ENCODE measurements around the gene EIPR1. TPM values are rescaled to one million over a fixed set of nuclear protein-coding genes. Genes with fewer than 3 reads are reported as not detected.

Gene EIPR1
- total and polyA plus RNA-seq, 9 donors, result 6.6 to 16.6 (median 8.9) TPM

DNA sequence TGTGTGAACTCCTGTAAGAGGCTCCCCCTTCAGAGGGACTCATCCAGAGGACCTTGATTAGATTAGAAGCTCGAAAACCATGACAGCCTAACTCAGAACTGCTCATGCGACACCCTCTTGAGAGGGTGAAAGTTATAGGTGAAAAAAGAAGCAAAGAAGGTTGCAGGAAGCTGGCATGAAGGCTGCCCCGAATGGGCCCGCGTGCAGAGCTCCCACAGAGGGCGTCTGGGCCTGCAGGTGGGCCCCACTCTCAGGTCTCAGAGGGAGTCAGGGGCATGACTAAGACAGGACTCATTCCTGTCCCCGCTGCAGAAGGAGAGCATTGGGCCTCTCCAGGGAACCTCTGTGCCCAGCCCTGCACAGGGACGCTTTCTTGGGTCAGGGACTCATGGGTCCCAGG is 235.4 kb downstream of the EIPR1 start:
- Histone ChIP-seq H3K4me1 (ENCODE audit: insufficient read depth) (no peaks in the 10 kb centered on the region), H3K27me3 (no peaks in the 10 kb centered on the region), H3K36me3 (no peaks in the 10 kb centered on the region), H3K27ac (no peak overlapping the region), H3K9me3 (no peaks in the 10 kb centered on the region), H3K4me3 (no peak overlapping the region)
- WGBS, 3 donors, result 89 to 94% (median 90%) methylated on average over 8 of the region's 8 CpGs
- intact Hi-C loops (cut with DNase I), result no loop called here
- DNase-seq, result no peak
- TF ChIP-seq, protein P1, sequence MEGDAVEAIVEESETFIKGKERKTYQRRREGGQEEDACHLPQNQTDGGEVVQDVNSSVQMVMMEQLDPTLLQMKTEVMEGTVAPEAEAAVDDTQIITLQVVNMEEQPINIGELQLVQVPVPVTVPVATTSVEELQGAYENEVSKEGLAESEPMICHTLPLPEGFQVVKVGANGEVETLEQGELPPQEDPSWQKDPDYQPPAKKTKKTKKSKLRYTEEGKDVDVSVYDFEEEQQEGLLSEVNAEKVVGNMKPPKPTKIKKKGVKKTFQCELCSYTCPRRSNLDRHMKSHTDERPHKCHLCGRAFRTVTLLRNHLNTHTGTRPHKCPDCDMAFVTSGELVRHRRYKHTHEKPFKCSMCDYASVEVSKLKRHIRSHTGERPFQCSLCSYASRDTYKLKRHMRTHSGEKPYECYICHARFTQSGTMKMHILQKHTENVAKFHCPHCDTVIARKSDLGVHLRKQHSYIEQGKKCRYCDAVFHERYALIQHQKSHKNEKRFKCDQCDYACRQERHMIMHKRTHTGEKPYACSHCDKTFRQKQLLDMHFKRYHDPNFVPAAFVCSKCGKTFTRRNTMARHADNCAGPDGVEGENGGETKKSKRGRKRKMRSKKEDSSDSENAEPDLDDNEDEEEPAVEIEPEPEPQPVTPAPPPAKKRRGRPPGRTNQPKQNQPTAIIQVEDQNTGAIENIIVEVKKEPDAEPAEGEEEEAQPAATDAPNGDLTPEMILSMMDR (IDR thresholded peaks at IDR 0.05), result no peak
- no peak for TF ChIP-seq EP300 (IDR thresholded peaks at IDR 0.05)
- no peak for TF ChIP-seq POLR2A (IDR thresholded peaks at IDR 0.05)

DNA sequence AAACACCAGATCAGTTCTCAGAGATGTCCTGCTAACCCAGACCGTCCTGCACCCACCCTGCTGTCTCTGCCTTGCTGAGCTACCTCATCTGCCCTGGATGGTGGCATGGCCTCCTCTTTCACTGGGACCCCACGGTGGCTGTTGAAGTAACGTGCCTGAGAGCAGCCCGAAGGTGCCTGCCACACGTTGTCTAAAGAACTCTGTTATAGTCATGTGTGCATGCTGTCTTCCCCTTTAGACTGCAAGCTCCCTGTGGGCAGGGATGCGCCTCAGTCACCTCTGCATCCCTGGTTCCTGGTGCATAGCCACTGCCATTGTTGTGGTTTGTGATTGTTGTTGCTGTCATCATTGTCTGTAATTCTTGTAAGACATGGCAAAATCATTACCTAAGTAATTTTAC is 235.9 kb downstream of the EIPR1 start:
- no peak for DNase-seq
- intact Hi-C loops (cut with DNase I), result no loop called here
- H3K4me1 ChIP-seq (ENCODE audit: insufficient read depth), result no peaks in the 10 kb centered on the region
- no peak overlapping the region for H3K4me3 ChIP-seq
- H3K36me3 ChIP-seq, result no peaks in the 10 kb centered on the region
- 91 to 96% (median 93%) methylated on average over 6 of the region's 6 CpGs for WGBS, 3 donors
- no peaks in the 10 kb centered on the region for H3K27me3 ChIP-seq
- H3K9me3 ChIP-seq, result no peaks in the 10 kb centered on the region
- no peak overlapping the region for H3K27ac ChIP-seq
- TF ChIP-seq EP300 (IDR thresholded peaks at IDR 0.05), result no peak
- TF ChIP-seq, protein P1 (IDR thresholded peaks at IDR 0.05), result no peak

DNA sequence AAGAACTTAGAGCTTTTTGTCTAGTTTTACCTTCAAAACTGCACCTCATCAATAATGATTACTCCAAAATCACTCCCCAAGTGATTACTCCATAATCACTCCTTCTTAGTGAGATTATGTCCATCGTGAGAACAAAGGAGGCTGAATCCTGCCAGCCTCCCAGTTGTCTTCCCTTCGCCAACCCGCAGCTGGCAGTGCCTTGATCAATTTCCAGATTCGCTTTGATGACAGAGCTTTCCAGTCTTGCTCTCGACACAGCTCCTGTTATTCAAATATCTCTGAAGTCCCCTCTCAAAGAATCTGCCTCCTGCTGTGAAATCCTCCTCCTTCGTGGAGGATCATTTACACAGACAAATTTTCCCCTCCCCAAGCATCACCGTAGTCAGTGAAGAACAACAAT is 237.7 kb downstream of the EIPR1 start:
- Histone ChIP-seq H3K36me3 (no peaks in the 10 kb centered on the region), H3K27ac (no peak overlapping the region), H3K27me3 (no peaks in the 10 kb centered on the region), H3K4me3 (no peak overlapping the region), H3K9me3 (no peaks in the 10 kb centered on the region), H3K4me1 (ENCODE audit: insufficient read depth) (no peaks in the 10 kb centered on the region)
- 62 to 77% (median 64%) methylated on average over 7 of the region's 7 CpGs for WGBS, 3 donors
- intact Hi-C loops (cut with DNase I), result no loop called here
- DNase-seq, result no peak
- no peak for TF ChIP-seq POLR2A (IDR thresholded peaks at IDR 0.05)
- TF ChIP-seq, protein P1 (IDR thresholded peaks at IDR 0.05), result no peak
- TF ChIP-seq EP300 (IDR thresholded peaks at IDR 0.05), result no peak

Other genes starting within 250 kb of the EIPR1 start
- gene TRAPPC12, start 1.9 kb upstream of the EIPR1 start, total RNA-seq, result 100 to 1,000 TPM in 2 of 7 donors, 10 to 100 TPM in 5; 74.9 to 143 (median 87.4) TPM
- gene TRAPPC12, start 1.9 kb upstream of the EIPR1 start, polyA plus RNA-seq, result 10 to 100 TPM; 64.1 to 64.3 TPM
- 10 to 100 TPM; 35.9 to 59.3 (median 46.3) TPM for gene ADI1, start 141.7 kb upstream of the EIPR1 start, total RNA-seq
- 10 to 100 TPM; 67.4 to 77.2 TPM for gene ADI1, start 141.7 kb upstream of the EIPR1 start, polyA plus RNA-seq
- 10 to 100 TPM; 10.3 to 23.9 (median 18.1) TPM for gene RNASEH1, start 180.5 kb upstream of the EIPR1 start, total RNA-seq
- 10 to 100 TPM; 14.0 to 15.9 TPM for gene RNASEH1, start 180.5 kb upstream of the EIPR1 start, polyA plus RNA-seq
- gene RPS7, start 197.4 kb upstream of the EIPR1 start, total RNA-seq, result over 10,000 TPM in 1 of 7 donors, 1,000 to 10,000 TPM in 6; 2,415 to 11,755 (median 2,627) TPM
- gene RPS7, start 197.4 kb upstream of the EIPR1 start, polyA plus RNA-seq, result 1,000 to 10,000 TPM; 1,753 to 4,871 TPM
- 10 to 100 TPM; 16.7 to 99.0 (median 59.9) TPM for gene COLEC11, start 217.3 kb upstream of the EIPR1 start, total RNA-seq
- 100 to 1,000 TPM in 1 of 2 donors, 10 to 100 TPM in 1; 19.5 to 187 TPM for gene COLEC11, start 217.3 kb upstream of the EIPR1 start, polyA plus RNA-seq

Measured in ovary (tissue), 9 donors.